ENCODE data around the gene PDCD1LG2. TPM values are rescaled to one million over a fixed set of nuclear protein-coding genes. Genes with fewer than 3 reads are reported as not detected.

Gene PDCD1LG2
- total and polyA plus RNA-seq, 12 donors: 0.51 to 8.6 (median 1.3) TPM

DNA sequence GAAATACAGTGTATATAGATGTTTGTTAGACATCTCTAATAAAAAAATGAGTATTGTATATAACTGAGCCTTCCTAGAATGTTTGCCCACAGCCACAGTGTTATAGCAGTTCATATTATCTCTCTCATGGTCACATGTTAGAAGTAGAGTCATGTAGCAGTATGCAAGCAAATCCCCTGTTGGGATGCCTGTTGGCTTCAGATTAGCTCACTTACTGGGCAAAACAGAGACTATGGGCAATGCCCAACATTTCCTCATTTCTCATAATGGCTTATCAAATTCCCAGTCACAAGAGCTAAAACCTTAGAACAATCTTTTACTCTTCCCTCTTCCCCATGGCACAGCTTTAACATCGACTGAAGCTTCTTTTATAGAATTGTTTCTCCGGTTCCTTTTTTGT is 27.0 kb upstream of the PDCD1LG2 start:
- WGBS, 2 donors: 75 to 95% methylated on average over 2 of the region's 2 CpGs
- no peak overlapping the region for H3K27ac ChIP-seq
- intact Hi-C loops (cut with DNase I): no loop called here
- H3K27me3 ChIP-seq: no peaks in the 10 kb centered on the region
- TF ChIP-seq, protein P1, sequence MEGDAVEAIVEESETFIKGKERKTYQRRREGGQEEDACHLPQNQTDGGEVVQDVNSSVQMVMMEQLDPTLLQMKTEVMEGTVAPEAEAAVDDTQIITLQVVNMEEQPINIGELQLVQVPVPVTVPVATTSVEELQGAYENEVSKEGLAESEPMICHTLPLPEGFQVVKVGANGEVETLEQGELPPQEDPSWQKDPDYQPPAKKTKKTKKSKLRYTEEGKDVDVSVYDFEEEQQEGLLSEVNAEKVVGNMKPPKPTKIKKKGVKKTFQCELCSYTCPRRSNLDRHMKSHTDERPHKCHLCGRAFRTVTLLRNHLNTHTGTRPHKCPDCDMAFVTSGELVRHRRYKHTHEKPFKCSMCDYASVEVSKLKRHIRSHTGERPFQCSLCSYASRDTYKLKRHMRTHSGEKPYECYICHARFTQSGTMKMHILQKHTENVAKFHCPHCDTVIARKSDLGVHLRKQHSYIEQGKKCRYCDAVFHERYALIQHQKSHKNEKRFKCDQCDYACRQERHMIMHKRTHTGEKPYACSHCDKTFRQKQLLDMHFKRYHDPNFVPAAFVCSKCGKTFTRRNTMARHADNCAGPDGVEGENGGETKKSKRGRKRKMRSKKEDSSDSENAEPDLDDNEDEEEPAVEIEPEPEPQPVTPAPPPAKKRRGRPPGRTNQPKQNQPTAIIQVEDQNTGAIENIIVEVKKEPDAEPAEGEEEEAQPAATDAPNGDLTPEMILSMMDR (IDR thresholded peaks at IDR 0.05): no peak
- ATAC-seq: no peak
- no peak overlapping the region for H3K4me3 ChIP-seq
- no peaks in the 10 kb centered on the region for H3K4me1 ChIP-seq
- no peaks in the 10 kb centered on the region for H3K9me3 ChIP-seq
- DNase-seq: no peak
- H3K36me3 ChIP-seq: no peaks in the 10 kb centered on the region

DNA sequence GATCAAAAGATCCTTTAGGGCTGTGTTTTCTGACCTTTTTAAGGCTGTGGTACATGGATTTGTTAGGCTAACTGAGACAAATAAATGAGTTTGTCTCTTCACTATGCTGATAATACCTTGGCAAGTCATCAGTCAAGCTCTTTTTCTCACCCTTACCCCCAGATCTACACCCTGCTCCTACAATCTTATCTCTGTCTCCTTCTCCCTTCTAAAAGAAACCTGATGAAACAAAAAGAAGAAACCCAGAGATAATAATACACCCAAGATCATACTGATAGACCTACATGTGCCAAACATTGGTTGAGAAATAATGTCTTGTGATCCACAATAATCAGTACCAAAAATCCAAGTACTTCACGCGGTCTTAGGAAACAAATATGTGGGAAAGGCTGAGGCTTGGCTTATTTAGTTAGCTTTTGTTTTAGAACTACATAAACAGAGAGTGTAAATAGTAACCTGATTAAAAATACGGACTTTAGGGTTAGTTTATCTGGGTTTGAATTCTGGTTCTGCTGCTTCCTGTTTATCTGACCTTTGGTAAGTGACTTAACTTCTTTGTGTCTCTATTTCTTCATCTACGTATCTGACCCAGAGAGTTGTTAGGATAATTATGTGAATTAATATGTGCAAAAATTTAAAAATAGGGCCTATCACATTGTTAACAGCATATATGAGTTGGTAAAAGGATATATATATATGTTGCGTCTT is 24.8 kb upstream of the PDCD1LG2 start:
- Histone ChIP-seq H3K4me3 (no peak overlapping the region), H3K36me3 (no peaks in the 10 kb centered on the region), H3K4me1 (peaks cover 0 to 11% (median 0%) of the 10 kb centered on the region in 9 donors), H3K9me3 (no peaks in the 10 kb centered on the region), H3K27me3 (no peaks in the 10 kb centered on the region), H3K27ac (no peak overlapping the region)
- ATAC-seq (no peak), DNase-seq (no peak)
- TF ChIP-seq, protein P1 (IDR thresholded peaks at IDR 0.05): no peak
- intact Hi-C loops (cut with DNase I): no loop called here
- WGBS, 2 donors: 90 to 92% methylated on average over 5 of the region's 5 CpGs

DNA sequence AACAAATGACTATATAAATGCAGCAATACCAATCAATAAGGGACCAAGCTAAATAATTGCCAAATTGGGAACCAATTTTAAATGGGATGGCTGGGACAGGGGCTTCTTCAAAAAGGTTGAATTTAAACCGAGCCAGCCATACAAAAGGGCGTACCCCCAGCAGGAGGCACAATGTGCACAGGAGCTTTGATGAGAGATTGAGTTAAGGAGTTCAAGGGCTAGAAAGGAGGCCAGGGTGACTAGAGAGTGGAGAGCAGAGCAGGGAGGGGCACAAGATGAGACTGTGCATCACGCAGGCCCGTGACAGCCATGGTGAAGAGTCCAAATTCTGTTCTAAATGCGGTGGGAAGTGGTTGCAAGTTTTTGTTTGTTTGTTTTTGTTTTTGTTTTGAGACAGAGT is 23.3 kb upstream of the PDCD1LG2 start:
- DNase-seq (no peak), ATAC-seq (no peak)
- Histone ChIP-seq H3K27me3 (no peaks in the 10 kb centered on the region), H3K4me3 (no peak overlapping the region), H3K27ac (no peak overlapping the region), H3K4me1 (peaks cover 0 to 11% (median 0%) of the 10 kb centered on the region in 9 donors), H3K9me3 (no peaks in the 10 kb centered on the region), H3K36me3 (no peaks in the 10 kb centered on the region)
- TF ChIP-seq, protein P1 (IDR thresholded peaks at IDR 0.05): no peak
- WGBS, 2 donors: 94 to 97% methylated on average over 5 of the region's 5 CpGs
- intact Hi-C loops (cut with DNase I): no loop called here

DNA sequence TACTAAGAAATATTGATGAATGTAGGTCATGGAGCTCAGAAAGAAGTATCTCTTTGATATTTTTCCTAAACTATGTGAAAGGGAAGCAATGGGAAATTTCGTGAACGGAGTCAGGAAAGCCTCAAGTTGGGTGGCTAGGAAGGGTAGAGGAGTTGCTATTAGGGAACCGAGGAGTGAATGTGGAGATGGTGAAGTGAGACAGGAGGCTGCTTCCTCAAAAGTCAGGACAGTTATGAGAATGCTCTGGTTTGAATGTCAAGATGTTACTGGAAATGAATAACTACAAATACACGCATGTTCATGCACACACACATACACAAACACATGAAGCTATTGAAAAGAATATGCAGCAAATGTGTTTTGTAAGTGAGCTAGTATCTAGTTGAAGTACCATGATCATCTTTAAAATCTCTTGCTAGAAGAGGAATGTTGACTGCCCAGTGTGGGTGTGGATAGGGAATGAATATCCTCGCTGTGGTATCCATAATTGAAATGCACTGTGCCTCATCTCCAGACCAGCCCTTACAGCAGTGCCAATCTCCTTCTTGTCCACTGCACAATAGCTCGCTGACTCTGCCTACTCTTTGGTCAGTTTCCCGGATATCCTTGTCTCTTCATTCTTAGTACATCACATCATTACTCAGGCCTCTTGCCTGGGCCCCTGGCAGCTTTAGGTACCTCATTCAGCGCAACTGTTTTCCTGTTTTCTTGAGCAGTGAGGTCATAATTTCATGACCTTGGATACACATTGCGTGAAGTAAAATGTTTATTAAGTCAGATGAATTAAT is 21.9 kb upstream of the PDCD1LG2 start:
- peaks cover 0 to 22% (median 0%) of the 10 kb centered on the region in 9 donors for H3K4me1 ChIP-seq
- TF ChIP-seq, protein P1 (IDR thresholded peaks at IDR 0.05): no peak
- H3K4me3 ChIP-seq: no peak overlapping the region
- DNase-seq (no peak), ATAC-seq (no peak)
- intact Hi-C loops (cut with DNase I): no loop called here
- 80 to 83% methylated on average over 9 of the region's 9 CpGs for WGBS, 2 donors
- no peaks in the 10 kb centered on the region for H3K27me3 ChIP-seq
- no peaks in the 10 kb centered on the region for H3K9me3 ChIP-seq
- no peak overlapping the region for H3K27ac ChIP-seq
- H3K36me3 ChIP-seq: no peaks in the 10 kb centered on the region

All from heart right ventricle (tissue), 16 donors.